Transverse colon (tissue), 4 donors: Measurements from ENCODE around the gene ACD.

ENCODE experiments used
- POLR2AphosphoS5 ChIP-seq, 3 donors: sonication (generic); formaldehyde crosslinking; IDR thresholded peaks; one replicate each; pipeline ENCODE4 v1.6.1; 2016; ENCODE audit warnings: antibody characterized with exemption in 3 of 3
- TF ChIP-seq, protein P1 (sequence below), 5 experiments: fragments of 200-600 bp in 3 of 5; fragments of 450-650 bp in 2 of 5; sonication (generic) in 3 of 5; IDR thresholded peaks; 1 replicate in 2 of 5; 2 replicates in 3 of 5; pipeline ENCODE4 v1.5.1; 2016 to 2017; ENCODE audit warnings: antibody characterized with exemption in 5 of 5, inconsistent platforms in 3 of 5, mild to moderate bottlenecking in 2 of 5, moderate library complexity in 1 of 5

DNA sequence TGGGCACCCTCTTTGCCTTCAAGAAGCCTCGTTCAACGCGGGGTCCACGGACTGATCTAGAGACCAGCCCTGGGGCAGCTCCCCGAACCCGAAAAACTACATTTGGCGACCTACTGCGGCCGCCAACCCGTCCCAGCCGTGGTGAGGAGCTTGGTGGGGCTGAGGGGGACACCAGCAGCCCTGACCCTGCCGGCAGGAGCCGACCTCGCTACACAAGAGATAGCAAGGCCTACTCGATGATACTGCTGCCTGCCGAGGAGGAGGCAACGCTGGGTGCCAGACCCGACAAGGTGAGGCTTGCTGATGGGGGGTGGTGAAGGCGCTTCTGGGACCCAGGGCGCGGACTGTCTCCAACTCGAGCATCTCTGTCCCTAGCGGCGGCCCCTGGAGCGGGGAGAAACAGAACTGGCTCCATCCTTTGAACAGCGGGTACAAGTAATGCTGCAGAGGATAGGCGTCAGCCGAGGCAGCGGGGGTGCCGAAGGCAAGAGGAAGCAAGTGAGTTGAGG lies 5.6 kb downstream of the ACD start:
- TF ChIP-seq, protein P1, sequence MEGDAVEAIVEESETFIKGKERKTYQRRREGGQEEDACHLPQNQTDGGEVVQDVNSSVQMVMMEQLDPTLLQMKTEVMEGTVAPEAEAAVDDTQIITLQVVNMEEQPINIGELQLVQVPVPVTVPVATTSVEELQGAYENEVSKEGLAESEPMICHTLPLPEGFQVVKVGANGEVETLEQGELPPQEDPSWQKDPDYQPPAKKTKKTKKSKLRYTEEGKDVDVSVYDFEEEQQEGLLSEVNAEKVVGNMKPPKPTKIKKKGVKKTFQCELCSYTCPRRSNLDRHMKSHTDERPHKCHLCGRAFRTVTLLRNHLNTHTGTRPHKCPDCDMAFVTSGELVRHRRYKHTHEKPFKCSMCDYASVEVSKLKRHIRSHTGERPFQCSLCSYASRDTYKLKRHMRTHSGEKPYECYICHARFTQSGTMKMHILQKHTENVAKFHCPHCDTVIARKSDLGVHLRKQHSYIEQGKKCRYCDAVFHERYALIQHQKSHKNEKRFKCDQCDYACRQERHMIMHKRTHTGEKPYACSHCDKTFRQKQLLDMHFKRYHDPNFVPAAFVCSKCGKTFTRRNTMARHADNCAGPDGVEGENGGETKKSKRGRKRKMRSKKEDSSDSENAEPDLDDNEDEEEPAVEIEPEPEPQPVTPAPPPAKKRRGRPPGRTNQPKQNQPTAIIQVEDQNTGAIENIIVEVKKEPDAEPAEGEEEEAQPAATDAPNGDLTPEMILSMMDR (IDR thresholded peaks at IDR 0.05), result no peak
- no peak for TF ChIP-seq POLR2AphosphoS5 (IDR thresholded peaks at IDR 0.05)
